Measurements from ENCODE around the gene SLC49A3.

GRCh38 chr4:674172-675035 lies 14.5 kb downstream of the SLC49A3 start, which contains the start of the genes ATP5ME and MYL5:
- TF ChIP-seq CTCF (IDR thresholded peaks at IDR 0.05; ENCODE audit: insufficient read depth, low read depth, low read length) = peak; percentile 88
- no peak for TF ChIP-seq EZH2 (IDR thresholded peaks at IDR 0.05; ENCODE audit: insufficient read depth, low read length)
